A673 (cell line): ENCODE results near the gene CELF4. TPM values are rescaled to one million over a fixed set of nuclear protein-coding genes. Genes with fewer than 3 reads are reported as not detected.

ENCODE experiments used
- BruUV-seq: library from RNA; stranded (reverse); fragments of 400-500 nt; replicated peaks from 2 replicates; lab custom pipeline; 2021; lab: Mats Ljungman, UMichigan
- CTCF ChIA-PET: fragments of 300-600 bp; sonication (Branson Sonifier 250); formaldehyde crosslinking; loops from one replicate; lab custom pipeline; 2022; ENCODE audit warnings: antibody characterized with exemption; lab: Charles Lee
- POLR2A ChIA-PET: fragments of 300-600 bp; sonication (Branson Sonifier 250); formaldehyde crosslinking; loops from one replicate; lab custom pipeline; 2022; ENCODE audit warnings: antibody characterized with exemption; ENCODE audit not compliant: low non-redundant PET; lab: Charles Lee
- DNase-seq: peaks from one replicate; pipeline ENCODE4 v3.0.0-alpha.2; 2015; ENCODE audit warnings: low spot score
- H3K27ac ChIP-seq: fragments of 200-600 bp; sonication (generic); 2 replicates; pipeline ENCODE4 v1.5.1; 2016; ENCODE audit warnings: mixed run types, low read depth, mild to moderate bottlenecking, mixed read lengths, antibody characterized with exemption, low read length; ENCODE audit not compliant: poor library complexity, severe bottlenecking
- H3K27me3 ChIP-seq: fragments of 200-600 bp; sonication (generic); replicated peaks from 2 replicates; pipeline ENCODE4 v1.6.1; 2017; ENCODE audit warnings: mixed run types, low read depth, mild to moderate bottlenecking, mixed read lengths, antibody characterized with exemption, low read length; ENCODE audit not compliant: insufficient read depth, poor library complexity
- H3K36me3 ChIP-seq: fragments of 200-600 bp; sonication (generic); 2 replicates; pipeline ENCODE4 v1.6.1; 2016; ENCODE audit warnings: mixed run types, mild to moderate bottlenecking, mixed read lengths, antibody characterized with exemption, low read length; ENCODE audit not compliant: insufficient read depth, poor library complexity, severe bottlenecking
- H3K4me1 ChIP-seq: fragments of 200-600 bp; sonication (generic); 2 replicates; pipeline ENCODE4 v1.6.1; 2017; ENCODE audit warnings: mixed run types, mild to moderate bottlenecking, mixed read lengths, antibody characterized with exemption, low read length; ENCODE audit not compliant: insufficient read depth, poor library complexity, severe bottlenecking
- H3K4me3 ChIP-seq: fragments of 200-600 bp; sonication (generic); 2 replicates; pipeline ENCODE4 v1.5.1; 2016; ENCODE audit warnings: low read depth, mixed run types, mild to moderate bottlenecking, mixed read lengths, low read length; ENCODE audit not compliant: poor library complexity, severe bottlenecking
- H3K9me3 ChIP-seq: fragments of 200-600 bp; sonication (generic); 2 replicates; pipeline ENCODE4 v1.6.1; 2016; ENCODE audit warnings: mixed run types, low read depth, mild to moderate bottlenecking, mixed read lengths, antibody characterized with exemption, low read length; ENCODE audit not compliant: poor library complexity, severe bottlenecking
- CTCF ChIP-seq: fragments of 300-800, 200-600 bp; sonication (generic); conservative IDR thresholded peaks from 2 replicates; pipeline ENCODE4 v1.5.1; 2017; ENCODE audit warnings: low read depth, mild to moderate bottlenecking, antibody characterized with exemption, low read length, moderate library complexity, mixed read lengths
- EZH2 ChIP-seq: fragments of 200-600 bp; sonication (generic); IDR thresholded peaks from 2 replicates; pipeline ENCODE4 v1.6.1; 2017; ENCODE audit warnings: borderline replicate concordance, low read depth, mild to moderate bottlenecking, mixed read lengths, antibody characterized with exemption, low read length; ENCODE audit not compliant: poor library complexity, severe bottlenecking
- intact Hi-C: fragments of 100-400 bp; cut with micrococcal nuclease; formaldehyde crosslinking; loops from one replicate; pipeline ENCODE4 v1.10.0; 2022; ENCODE audit not compliant: unreplicated experiment
- total RNA-seq: library from RNA; stranded (reverse); gene quantifications from 2 replicates; pipeline ENCODE4 v1.2.3, GENCODE V29; 2021

Gene CELF4
- total RNA-seq, 1 experiment from 2014 or later = not detected

GRCh38 chr18:37332219-37332618 is 233.4 kb downstream of the CELF4 start:
- no peaks in the 10 kb centered on the region for H3K9me3 ChIP-seq
- TF ChIP-seq CTCF = no peak
- no peak for TF ChIP-seq EZH2
- H3K36me3 ChIP-seq = no peaks in the 10 kb centered on the region
- H3K27ac ChIP-seq = no peak overlapping the region
- BruUV-seq = no TSS peak
- no peaks in the 10 kb centered on the region for H3K4me1 ChIP-seq
- POLR2A ChIA-PET = no interaction called here
- no peaks in the 10 kb centered on the region for H3K27me3 ChIP-seq
- DNase-seq = no peak
- no peak overlapping the region for H3K4me3 ChIP-seq
- intact Hi-C loops = no loop called here
- CTCF ChIA-PET = no interaction called here

- Histone ChIP-seq H3K36me3 (no peaks in the 10 kb centered on the region), H3K4me1 (no peaks in the 10 kb centered on the region), H3K27me3 (no peaks in the 10 kb centered on the region), H3K27ac (no peak overlapping the region), H3K4me3 (no peak overlapping the region), H3K9me3 (no peaks in the 10 kb centered on the region)
- TF ChIP-seq CTCF (no peak), EZH2 (no peak)
- no TSS peak for BruUV-seq
- POLR2A ChIA-PET = no interaction called here
- CTCF ChIA-PET = interaction anchor here (0.6 kb wide), 1 partner anchor 11 kb away, joined by 6 read pairs; no protein-coding TSS in a partner anchor
- DNase-seq = no peak
- intact Hi-C loops = no loop called here
Observed at GRCh38 chr18:37330173-37330572, 235.4 kb downstream of the CELF4 start.

GRCh38 chr18:37328946-37329719 is 236.5 kb downstream of the CELF4 start:
- no peak overlapping the region for H3K27ac ChIP-seq
- no peaks in the 10 kb centered on the region for H3K4me1 ChIP-seq
- DNase-seq = no peak
- no peak for TF ChIP-seq EZH2
- no peak for TF ChIP-seq CTCF
- no peaks in the 10 kb centered on the region for H3K27me3 ChIP-seq
- ChIA-PET CTCF (no interaction called here), POLR2A (no interaction called here)
- H3K9me3 ChIP-seq = no peaks in the 10 kb centered on the region
- no TSS peak for BruUV-seq
- H3K36me3 ChIP-seq = no peaks in the 10 kb centered on the region
- intact Hi-C loops = no loop called here
- H3K4me3 ChIP-seq = no peak overlapping the region
